ENCODE measurements around the gene MTFR1L.

GRCh38 chr1:25813734-25814471 is 5.9 kb upstream of the MTFR1L start:
- TF ChIP-seq MAX (IDR thresholded peaks at IDR 0.05; ENCODE audit: low read depth): no peak
- no peak for TF ChIP-seq EP300 (IDR thresholded peaks at IDR 0.05; ENCODE audit: borderline replicate concordance in 1 of 2, low read depth in 1 of 2, low read length in 1 of 2)
- no peak for TF ChIP-seq GATA2 (CRISPR knock-in tag; IDR thresholded peaks at IDR 0.05)
- TF ChIP-seq, protein P1, sequence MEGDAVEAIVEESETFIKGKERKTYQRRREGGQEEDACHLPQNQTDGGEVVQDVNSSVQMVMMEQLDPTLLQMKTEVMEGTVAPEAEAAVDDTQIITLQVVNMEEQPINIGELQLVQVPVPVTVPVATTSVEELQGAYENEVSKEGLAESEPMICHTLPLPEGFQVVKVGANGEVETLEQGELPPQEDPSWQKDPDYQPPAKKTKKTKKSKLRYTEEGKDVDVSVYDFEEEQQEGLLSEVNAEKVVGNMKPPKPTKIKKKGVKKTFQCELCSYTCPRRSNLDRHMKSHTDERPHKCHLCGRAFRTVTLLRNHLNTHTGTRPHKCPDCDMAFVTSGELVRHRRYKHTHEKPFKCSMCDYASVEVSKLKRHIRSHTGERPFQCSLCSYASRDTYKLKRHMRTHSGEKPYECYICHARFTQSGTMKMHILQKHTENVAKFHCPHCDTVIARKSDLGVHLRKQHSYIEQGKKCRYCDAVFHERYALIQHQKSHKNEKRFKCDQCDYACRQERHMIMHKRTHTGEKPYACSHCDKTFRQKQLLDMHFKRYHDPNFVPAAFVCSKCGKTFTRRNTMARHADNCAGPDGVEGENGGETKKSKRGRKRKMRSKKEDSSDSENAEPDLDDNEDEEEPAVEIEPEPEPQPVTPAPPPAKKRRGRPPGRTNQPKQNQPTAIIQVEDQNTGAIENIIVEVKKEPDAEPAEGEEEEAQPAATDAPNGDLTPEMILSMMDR (IDR thresholded peaks at IDR 0.05): no peak
- TF ChIP-seq REST (IDR thresholded peaks at IDR 0.05; ENCODE audit: low read depth, low read length): no peak
- TF ChIP-seq JUND (IDR thresholded peaks at IDR 0.05): no peak
- no peak for TF ChIP-seq NRF1 (IDR thresholded peaks at IDR 0.05; ENCODE audit: low read depth, low read length)
- no peak for TF ChIP-seq SMC3 (IDR thresholded peaks at IDR 0.05; ENCODE audit: low read depth, low read length)
- TF ChIP-seq, protein P2, sequence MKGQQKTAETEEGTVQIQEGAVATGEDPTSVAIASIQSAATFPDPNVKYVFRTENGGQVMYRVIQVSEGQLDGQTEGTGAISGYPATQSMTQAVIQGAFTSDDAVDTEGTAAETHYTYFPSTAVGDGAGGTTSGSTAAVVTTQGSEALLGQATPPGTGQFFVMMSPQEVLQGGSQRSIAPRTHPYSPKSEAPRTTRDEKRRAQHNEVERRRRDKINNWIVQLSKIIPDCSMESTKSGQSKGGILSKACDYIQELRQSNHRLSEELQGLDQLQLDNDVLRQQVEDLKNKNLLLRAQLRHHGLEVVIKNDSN (IDR thresholded peaks at IDR 0.05; ENCODE audit: borderline replicate concordance, low read depth): no peak
- TF ChIP-seq TCF12 (IDR thresholded peaks at IDR 0.05): no peak
- TF ChIP-seq, protein P3, sequence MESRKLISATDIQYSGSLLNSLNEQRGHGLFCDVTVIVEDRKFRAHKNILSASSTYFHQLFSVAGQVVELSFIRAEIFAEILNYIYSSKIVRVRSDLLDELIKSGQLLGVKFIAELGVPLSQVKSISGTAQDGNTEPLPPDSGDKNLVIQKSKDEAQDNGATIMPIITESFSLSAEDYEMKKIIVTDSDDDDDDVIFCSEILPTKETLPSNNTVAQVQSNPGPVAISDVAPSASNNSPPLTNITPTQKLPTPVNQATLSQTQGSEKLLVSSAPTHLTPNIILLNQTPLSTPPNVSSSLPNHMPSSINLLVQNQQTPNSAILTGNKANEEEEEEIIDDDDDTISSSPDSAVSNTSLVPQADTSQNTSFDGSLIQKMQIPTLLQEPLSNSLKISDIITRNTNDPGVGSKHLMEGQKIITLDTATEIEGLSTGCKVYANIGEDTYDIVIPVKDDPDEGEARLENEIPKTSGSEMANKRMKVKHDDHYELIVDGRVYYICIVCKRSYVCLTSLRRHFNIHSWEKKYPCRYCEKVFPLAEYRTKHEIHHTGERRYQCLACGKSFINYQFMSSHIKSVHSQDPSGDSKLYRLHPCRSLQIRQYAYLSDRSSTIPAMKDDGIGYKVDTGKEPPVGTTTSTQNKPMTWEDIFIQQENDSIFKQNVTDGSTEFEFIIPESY (IDR thresholded peaks at IDR 0.05; ENCODE audit: borderline replicate concordance, low read depth): no peak
- TF ChIP-seq TAF1 (IDR thresholded peaks at IDR 0.05; ENCODE audit: borderline replicate concordance, low read depth, low read length): no peak
